ENCODE results near the gene LARGE2. TPM values are rescaled to one million over a fixed set of nuclear protein-coding genes. Genes with fewer than 3 reads are reported as not detected.

The LARGE2 gene
- polyA plus RNA-seq, 1 donor (not counting 4 experiments of a cell fraction or from before 2014, with no cell fraction given) = 7.1 TPM

DNA sequence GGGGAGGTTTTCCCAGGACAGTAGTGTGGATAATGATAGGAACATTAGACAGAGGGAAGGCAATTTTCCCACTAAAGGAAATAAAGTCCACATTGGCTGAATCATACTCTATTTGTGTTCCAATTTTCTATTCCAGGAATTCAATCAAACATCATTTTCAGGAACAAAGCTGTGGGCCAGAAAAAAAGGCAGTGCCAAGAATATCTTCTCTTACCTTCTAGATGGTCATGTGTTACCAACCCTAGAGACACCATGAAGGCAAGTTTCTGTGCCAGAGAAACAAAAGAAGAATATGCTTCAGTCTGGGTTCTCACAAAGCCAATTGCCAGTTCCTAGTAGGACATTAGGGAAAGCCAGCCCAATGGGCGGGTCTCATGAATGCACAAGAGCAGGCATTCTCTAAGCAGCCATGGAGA is 27.5 kb downstream of the LARGE2 start:
- dilution Hi-C loops (cut with MboI; ENCODE audit: extremely low pct_ligation_motif_present, low sequenced_read_pairs) = no loop called here
- Histone ChIP-seq H3K4me1 (ENCODE audit: control insufficient read depth, extremely low read depth, insufficient read depth, low read length) (no peaks in the 10 kb centered on the region), H3K27ac (ENCODE audit: control insufficient read depth, insufficient read depth, low read length) (no peak overlapping the region), H3K4me3 (ENCODE audit: control insufficient read depth in 2 of 3, extremely low read depth in 1 of 3, insufficient read depth in 2 of 3, low read depth in 1 of 3, low read length in 3 of 3) (no peak overlapping the region), H3K4me2 (ENCODE audit: control insufficient read depth, extremely low read depth, insufficient read depth, low read depth, low read length) (no peak overlapping the region), H3K36me3 (ENCODE audit: control insufficient read depth in 2 of 2, extremely low read depth in 1 of 2, insufficient read depth in 2 of 2, low read length in 2 of 2) (peaks cover 6 to 15% of the 10 kb centered on the region in 2 experiments), H4K20me1 (ENCODE audit: control insufficient read depth, extremely low read depth, insufficient read depth, low read length) (no peaks in the 10 kb centered on the region), H3K9me3 (ENCODE audit: control insufficient read depth, low read depth, low read length) (no peaks in the 10 kb centered on the region), H2AFZ (ENCODE audit: control insufficient read depth, low read length) (no peak overlapping the region), H3K9ac (ENCODE audit: control insufficient read depth, extremely low read depth, insufficient read depth, low read length) (no peak overlapping the region), H3K79me2 (ENCODE audit: control insufficient read depth, insufficient read depth, low read length) (no peaks in the 10 kb centered on the region), H3K27me3 (ENCODE audit: control insufficient read depth, extremely low read depth, insufficient read depth, low read length) (no peaks in the 10 kb centered on the region), H3K9me1 (ENCODE audit: control insufficient read depth, extremely low read depth, insufficient read depth, low read length) (no peaks in the 10 kb centered on the region)
- FAIRE-seq (no peak), DNase-seq (ENCODE audit: low read depth, low spot score) (no peak)
- TF ChIP-seq, protein P1, sequence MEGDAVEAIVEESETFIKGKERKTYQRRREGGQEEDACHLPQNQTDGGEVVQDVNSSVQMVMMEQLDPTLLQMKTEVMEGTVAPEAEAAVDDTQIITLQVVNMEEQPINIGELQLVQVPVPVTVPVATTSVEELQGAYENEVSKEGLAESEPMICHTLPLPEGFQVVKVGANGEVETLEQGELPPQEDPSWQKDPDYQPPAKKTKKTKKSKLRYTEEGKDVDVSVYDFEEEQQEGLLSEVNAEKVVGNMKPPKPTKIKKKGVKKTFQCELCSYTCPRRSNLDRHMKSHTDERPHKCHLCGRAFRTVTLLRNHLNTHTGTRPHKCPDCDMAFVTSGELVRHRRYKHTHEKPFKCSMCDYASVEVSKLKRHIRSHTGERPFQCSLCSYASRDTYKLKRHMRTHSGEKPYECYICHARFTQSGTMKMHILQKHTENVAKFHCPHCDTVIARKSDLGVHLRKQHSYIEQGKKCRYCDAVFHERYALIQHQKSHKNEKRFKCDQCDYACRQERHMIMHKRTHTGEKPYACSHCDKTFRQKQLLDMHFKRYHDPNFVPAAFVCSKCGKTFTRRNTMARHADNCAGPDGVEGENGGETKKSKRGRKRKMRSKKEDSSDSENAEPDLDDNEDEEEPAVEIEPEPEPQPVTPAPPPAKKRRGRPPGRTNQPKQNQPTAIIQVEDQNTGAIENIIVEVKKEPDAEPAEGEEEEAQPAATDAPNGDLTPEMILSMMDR (optimal IDR thresholded peaks at IDR 0.05 in 1 of 3, IDR thresholded peaks at IDR 0.05 in 1 of 3, conservative IDR thresholded peaks at IDR 0.05 in 1 of 3; ENCODE audit: extremely low read depth in 1 of 3, insufficient read depth in 2 of 3, low read length in 3 of 3) = no peak
- no peak for TF ChIP-seq EZH2 (IDR thresholded peaks at IDR 0.05; ENCODE audit: low read length)

DNA sequence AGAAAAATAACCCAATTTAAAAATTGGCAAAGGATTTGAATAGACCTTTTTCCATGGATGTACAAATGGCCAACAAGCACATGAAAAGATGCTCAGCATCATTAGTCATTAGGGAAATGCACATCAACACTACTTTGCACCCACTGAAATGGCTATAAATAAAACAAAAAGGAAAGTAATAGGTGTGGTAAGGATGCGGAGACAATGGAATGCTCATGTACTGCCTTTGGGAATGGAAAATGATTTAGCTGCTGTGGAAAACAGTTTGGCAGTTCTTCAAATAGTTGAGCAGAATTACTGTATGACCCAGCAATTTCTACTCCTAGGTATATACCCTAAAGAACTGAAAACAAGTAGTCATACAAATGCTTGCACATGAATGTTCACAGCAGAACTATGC is 37.4 kb downstream of the LARGE2 start:
- H3K27ac ChIP-seq (ENCODE audit: control insufficient read depth, insufficient read depth, low read length) = no peak overlapping the region
- no peak for FAIRE-seq

More for the DNA sequence above, 37.4 kb downstream of the LARGE2 start:
- dilution Hi-C loops (cut with MboI; ENCODE audit: extremely low pct_ligation_motif_present, low sequenced_read_pairs) = no loop called here
- no peaks in the 10 kb centered on the region for H3K9me3 ChIP-seq (ENCODE audit: control insufficient read depth, low read depth, low read length)
- H3K36me3 ChIP-seq (ENCODE audit: control insufficient read depth in 2 of 2, extremely low read depth in 1 of 2, insufficient read depth in 2 of 2, low read length in 2 of 2) = peaks cover 0 to 6% of the 10 kb centered on the region in 2 experiments
- TF ChIP-seq, protein P1 (optimal IDR thresholded peaks at IDR 0.05 in 1 of 3, IDR thresholded peaks at IDR 0.05 in 1 of 3, conservative IDR thresholded peaks at IDR 0.05 in 1 of 3; ENCODE audit: extremely low read depth in 1 of 3, insufficient read depth in 2 of 3, low read length in 3 of 3) = no peak
- TF ChIP-seq EZH2 (IDR thresholded peaks at IDR 0.05; ENCODE audit: low read length) = no peak
- H4K20me1 ChIP-seq (ENCODE audit: control insufficient read depth, extremely low read depth, insufficient read depth, low read length) = no peaks in the 10 kb centered on the region
- DNase-seq (ENCODE audit: low read depth, low spot score) = no peak
- H3K79me2 ChIP-seq (ENCODE audit: control insufficient read depth, insufficient read depth, low read length) = no peaks in the 10 kb centered on the region
- H3K9me1 ChIP-seq (ENCODE audit: control insufficient read depth, extremely low read depth, insufficient read depth, low read length) = peaks cover 2% of the 10 kb centered on the region
- no peak overlapping the region for H3K4me3 ChIP-seq (ENCODE audit: control insufficient read depth in 2 of 3, extremely low read depth in 1 of 3, insufficient read depth in 2 of 3, low read depth in 1 of 3, low read length in 3 of 3)
- no peak overlapping the region for H3K9ac ChIP-seq (ENCODE audit: control insufficient read depth, extremely low read depth, insufficient read depth, low read length)
- H3K27me3 ChIP-seq (ENCODE audit: control insufficient read depth, extremely low read depth, insufficient read depth, low read length) = no peaks in the 10 kb centered on the region
- no peaks in the 10 kb centered on the region for H3K4me1 ChIP-seq (ENCODE audit: control insufficient read depth, extremely low read depth, insufficient read depth, low read length)
- H2AFZ ChIP-seq (ENCODE audit: control insufficient read depth, low read length) = no peak overlapping the region
- no peak overlapping the region for H3K4me2 ChIP-seq (ENCODE audit: control insufficient read depth, extremely low read depth, insufficient read depth, low read depth, low read length)

Measured in keratinocyte (primary cell).